ENCODE results near the gene MPV17.
"Not testable (repeated sequence)": the region's sequence is repeated elsewhere in the genome, so short reads cannot be mapped to it uniquely, and the experiment has no call there.

MPV17 gene

DNA sequence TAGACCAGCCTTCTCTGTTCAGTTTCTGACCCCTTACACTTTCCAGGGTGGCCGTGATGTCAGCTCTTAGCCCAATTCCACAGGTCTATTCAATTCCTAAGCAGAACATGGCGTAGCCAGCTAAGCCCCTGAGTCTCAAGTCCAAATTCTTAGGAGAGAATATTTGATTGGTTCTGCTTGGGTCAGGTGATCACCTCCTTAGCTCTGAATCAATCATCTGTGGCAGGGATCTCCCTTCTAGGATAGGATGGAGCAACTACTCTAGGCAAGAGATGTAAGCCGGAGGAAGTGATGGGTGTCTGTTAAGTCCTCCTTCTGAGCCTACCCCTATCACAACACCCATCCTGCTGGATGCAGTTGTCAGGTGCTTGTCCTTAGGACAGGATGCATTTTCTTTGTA, 25.7 kb downstream of the MPV17 start:
- no peak for DNase-seq

DNA sequence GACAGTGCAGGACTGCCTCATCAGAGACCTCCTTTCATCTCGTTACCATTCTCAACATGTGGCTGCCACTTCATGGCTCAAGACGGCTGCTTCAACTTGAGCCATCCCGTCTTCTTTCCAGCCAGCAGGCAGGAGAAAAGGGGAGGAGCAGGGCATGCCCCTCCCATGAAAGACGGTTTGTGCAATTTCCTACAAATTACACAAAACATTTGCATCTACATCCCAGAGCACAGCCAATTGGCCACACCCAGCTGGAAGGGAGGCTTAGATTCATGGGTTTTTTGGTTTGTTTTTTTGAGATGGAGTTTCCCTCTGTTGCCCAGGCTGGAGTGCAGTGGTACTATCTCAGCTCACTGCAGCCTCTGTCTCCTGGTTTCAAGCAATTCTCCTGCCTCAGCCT, 26.4 kb downstream of the MPV17 start:
- peak in 1 of 2 donors; percentile 65 for DNase-seq

GRCh38 chr2:27294928-27295327, 28.0 kb downstream of the MPV17 start:
- no peak for DNase-seq

- DNase-seq, result peak in 1 of 2 donors; percentile 5
Measured at GRCh38 chr2:27291865-27292264, 31.0 kb downstream of the MPV17 start.

- DNase-seq, result no peak
Measured at GRCh38 chr2:27290549-27290948, 32.3 kb downstream of the MPV17 start.

- DNase-seq, result no peak
Measured at GRCh38 chr2:27288610-27289009, 34.3 kb downstream of the MPV17 start.

- DNase-seq, result no peak
Measured at GRCh38 chr2:27285481-27285880, 37.4 kb downstream of the MPV17 start.

DNA sequence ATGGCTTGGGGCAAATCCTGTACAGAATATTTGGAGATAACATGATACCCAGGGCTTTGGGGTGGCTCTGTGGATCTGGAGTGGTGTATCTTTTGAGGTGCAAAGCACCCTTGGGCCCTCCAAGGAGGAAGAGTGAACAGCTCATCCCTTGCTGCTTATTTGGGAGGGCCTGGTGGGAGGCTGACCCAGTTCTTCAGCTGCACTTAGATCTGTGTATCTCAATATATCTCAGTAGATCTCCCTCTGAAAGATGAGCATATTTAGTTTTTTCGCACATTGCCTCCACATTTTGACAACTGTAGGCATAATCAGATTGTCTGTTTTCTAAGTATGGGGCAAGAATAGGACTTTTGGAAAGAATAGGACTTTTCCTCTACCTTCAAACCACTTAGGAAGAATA, 37.9 kb downstream of the MPV17 start:
- no peak for DNase-seq

DNA sequence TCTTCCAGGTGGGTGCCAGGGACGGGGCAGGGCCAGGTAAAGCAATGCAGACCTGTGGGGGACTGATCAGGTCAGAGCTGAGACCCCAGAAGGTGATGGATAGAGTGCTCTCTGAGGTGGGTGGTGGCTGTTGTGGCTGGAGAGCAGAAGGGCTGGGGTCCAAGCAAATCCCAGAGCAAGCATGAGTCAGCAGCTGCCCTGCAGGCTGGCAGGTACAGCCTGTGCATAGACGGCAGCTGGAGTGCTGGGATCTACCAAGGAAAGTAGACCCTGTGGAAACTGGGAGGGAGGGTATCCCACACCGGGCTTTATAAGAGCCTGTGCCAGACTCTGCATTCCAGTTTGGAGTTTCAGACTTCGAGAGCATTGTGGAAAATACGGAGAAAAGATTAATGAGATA, 40.0 kb downstream of the MPV17 start:
- no peak for DNase-seq

GRCh38 chr2:27281855-27282559, 40.9 kb downstream of the MPV17 start, which contains the start of gene TRIM54:
TRIM54 (plus strand) TSS chr2:27282429; CDS start chr2:27282732, 303 bp downstream.
- peak in 1 of 2 donors; percentile 69 for DNase-seq

GRCh38 chr2:27281442-27281841, 41.5 kb downstream of the MPV17 start:
- DNase-seq, result no peak

- DNase-seq, result no peak
Measured at GRCh38 chr2:27280826-27281225, 42.1 kb downstream of the MPV17 start.

DNA sequence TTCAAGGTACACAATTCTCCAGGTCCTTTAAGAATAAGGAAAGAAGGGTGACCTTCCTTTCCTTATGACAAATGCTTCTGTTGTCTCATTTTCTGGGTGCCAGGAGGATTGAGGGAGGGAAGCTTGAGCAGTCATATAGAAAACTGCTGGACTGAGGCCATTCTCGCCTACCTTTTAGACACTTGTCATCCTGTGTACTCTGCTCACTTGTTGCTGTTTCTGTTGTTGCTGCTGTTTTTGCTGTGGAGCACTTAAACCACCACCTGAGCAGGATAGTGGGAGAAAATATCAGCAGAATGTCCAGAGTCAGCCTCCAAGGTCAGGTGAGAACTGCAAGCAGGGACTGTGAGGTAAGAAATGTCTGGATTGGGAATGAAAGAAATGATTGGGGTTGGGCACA, 44.9 kb downstream of the MPV17 start:
- no peak for DNase-seq

GRCh38 chr2:27275211-27276150, 47.4 kb downstream of the MPV17 start, which contains the start of gene DNAJC5G:
DNAJC5G (plus strand) TSS chr2:27275433; CDS start chr2:27276729, 1,296 bp downstream.
- DNase-seq, result no peak

- DNase-seq, result peak in 1 of 2 donors; percentile 56
Measured at GRCh38 chr2:27272537-27273522, 50.1 kb downstream of the MPV17 start.

DNA sequence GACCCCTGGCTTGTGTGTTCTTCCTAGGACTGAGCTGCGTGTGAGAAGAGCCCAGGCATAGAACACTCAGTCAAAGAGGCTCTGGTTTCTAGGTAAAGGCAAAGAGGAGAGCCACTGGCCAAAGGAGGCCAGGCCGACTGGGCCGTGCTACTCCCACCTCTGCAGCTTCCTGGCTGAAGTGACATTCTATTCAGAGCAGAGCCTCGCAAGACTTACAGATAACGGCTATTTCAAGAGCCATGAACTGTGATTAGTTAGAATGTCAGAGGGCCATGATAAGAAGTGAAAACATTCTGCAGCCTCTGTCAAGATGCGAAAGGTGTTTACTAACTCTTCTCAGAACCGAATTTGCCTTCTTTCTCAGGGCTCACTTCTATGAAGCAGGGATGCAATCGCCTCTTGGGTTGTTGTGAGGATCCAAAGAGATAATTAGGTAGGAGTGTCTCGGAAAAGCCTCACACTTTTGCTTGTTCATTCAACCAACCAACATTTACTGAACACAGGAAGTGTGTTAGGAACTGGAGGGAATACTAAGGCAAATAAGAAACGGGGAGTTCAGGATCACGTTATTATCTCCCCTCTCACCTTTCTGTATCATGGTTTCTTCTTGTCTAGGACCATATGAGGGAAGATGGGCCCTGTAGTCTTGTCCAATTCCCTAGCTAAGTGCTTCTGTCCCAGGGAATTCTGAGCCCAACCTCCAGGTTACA, 51.1 kb downstream of the MPV17 start:
- DNase-seq, result no peak

DNA sequence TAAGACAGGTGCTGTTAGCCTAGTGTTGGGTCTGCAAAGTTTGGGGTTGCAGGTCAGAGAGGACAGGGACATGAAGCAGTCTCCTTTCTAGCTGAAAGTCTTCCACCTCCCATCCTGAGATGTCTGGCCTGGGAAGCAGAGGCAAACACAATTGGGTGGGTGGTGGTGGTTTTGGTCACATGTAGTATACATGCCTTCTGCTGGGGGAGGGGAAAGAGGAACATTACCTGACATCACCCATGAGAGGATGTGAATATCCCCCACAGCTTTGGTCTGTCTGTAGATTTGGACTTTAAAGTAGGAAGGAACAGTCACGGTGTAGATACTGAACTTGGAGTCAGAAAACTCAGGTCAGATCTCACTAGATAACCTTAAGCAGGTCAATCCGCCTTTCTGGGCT, 52.2 kb downstream of the MPV17 start:
- peak; percentile 66 to 83 for DNase-seq

GRCh38 chr2:27270131-27270530, 52.8 kb downstream of the MPV17 start:
- peak in 1 of 2 donors; percentile 51 for DNase-seq

GRCh38 chr2:27268296-27268695, 54.6 kb downstream of the MPV17 start:
- not testable (repeated sequence) for DNase-seq

- DNase-seq, result no peak
Measured at GRCh38 chr2:27265536-27265870, 57.4 kb downstream of the MPV17 start.

DNA sequence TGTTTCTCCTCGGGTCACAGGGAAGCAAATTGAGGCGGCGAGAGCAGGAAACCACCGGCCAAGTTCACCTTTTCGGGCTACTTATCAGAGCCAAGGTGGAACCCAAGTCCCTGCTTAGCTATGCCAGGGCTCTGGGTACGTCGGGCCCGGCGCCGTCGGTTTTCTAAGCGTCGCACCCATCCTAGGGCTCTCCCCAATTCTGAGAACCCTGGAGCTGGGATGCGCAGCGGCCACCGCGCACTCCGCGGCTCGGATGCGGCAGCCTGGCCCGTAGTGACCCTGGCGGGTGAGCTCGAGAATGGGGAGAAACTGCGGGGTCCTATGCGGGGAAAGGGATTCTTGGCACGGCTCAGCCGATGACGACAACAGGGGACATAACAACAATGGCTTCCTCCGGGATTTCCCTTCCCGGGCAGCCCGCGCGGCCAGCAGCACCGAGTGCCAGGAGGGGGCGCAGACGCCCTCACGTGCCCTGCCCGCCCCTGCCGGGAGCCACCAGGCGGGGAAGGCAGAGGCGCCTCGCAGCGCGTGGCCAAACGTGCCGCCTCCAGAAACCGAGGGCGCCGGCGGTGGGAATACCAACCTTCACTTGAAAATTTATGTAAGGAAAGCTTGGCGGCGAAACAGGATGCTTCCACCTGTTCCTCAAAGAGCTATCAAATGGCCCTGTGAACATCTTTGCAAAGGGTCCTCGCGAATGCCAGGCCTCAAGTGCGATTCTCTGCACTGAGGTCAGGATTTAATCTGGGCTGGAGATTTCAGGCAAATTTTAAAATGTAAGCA, 58.0 kb downstream of the MPV17 start:
- peak; percentile 29 to 34 for DNase-seq
